Lung (tissue), 12 donors: Measurements from ENCODE around the gene TSPAN17. TPM values are rescaled to one million over a fixed set of nuclear protein-coding genes. Genes with fewer than 3 reads are reported as not detected.

Experiments
- ATAC-seq: fragments of 200-7000 bp; cut with Tn5 transposase; one replicate; pipeline ENCODE4 v1.9.1; 2020; ENCODE audit warnings: moderate number of reproducible peaks; ENCODE audit not compliant: insufficient read depth, low FRiP score
- DNase-seq, 3 donors: peaks; one replicate each; pipeline ENCODE4 v3.0.0-alpha.2; 2013 to 2017
- H3K27ac ChIP-seq, 2 donors: one replicate each; pipeline ENCODE4 v1.5.1; 2013; ENCODE audit warnings: mild to moderate bottlenecking in 2 of 2, moderate library complexity in 2 of 2, control low read depth in 1 of 2, inconsistent platforms in 1 of 2, low read depth in 1 of 2, low read length in 1 of 2
- H3K27me3 ChIP-seq, 3 donors: one replicate each; pipeline ENCODE4 v1.5.1; 2013; ENCODE audit warnings: low read length in 2 of 3; ENCODE audit not compliant: control insufficient read depth in 3 of 3, insufficient read depth in 3 of 3
- H3K36me3 ChIP-seq, 4 donors: one replicate each; pipeline ENCODE4 v1.5.1; 2013; ENCODE audit warnings: low read length in 4 of 4, mild to moderate bottlenecking in 1 of 4, moderate library complexity in 1 of 4; ENCODE audit not compliant: control insufficient read depth in 4 of 4, insufficient read depth in 4 of 4
- H3K4me1 ChIP-seq, 5 donors: one replicate each; pipeline ENCODE4 v1.5.1; 2013; ENCODE audit warnings: low read length in 5 of 5, mild to moderate bottlenecking in 2 of 5, moderate library complexity in 1 of 5; ENCODE audit not compliant: control insufficient read depth in 5 of 5, insufficient read depth in 5 of 5
- H3K4me3 ChIP-seq: one replicate; pipeline ENCODE4 v1.5.1; 2013; ENCODE audit warnings: mild to moderate bottlenecking, control low read depth, moderate library complexity
- H3K9ac ChIP-seq, 2 donors: one replicate each; pipeline ENCODE4 v1.5.1; 2013; ENCODE audit warnings: low read length in 2 of 2, control low read depth in 1 of 2; ENCODE audit not compliant: insufficient read depth in 1 of 2
- H3K9me3 ChIP-seq, 4 donors: one replicate each; pipeline ENCODE4 v1.5.1; 2013; ENCODE audit warnings: low read length in 3 of 4, mild to moderate bottlenecking in 1 of 4, moderate library complexity in 1 of 4; ENCODE audit not compliant: control insufficient read depth in 4 of 4, insufficient read depth in 3 of 4
- CTCF ChIP-seq: IDR thresholded peaks from 2 replicates; pipeline ENCODE4 v1.5.1; 2012; ENCODE audit warnings: mild to moderate bottlenecking; ENCODE audit errors: control extremely low read depth, extremely low read depth
- WGBS, 2 donors: extraction: QIAGEN DNeasy Blood & Tissue Kit; methylation state at CpG; one replicate each; pipeline ENCODE4 v1.1.7; 2013; 5-methylcytosine and 5-hydroxymethylcytosine counted together
- polyA plus RNA-seq, 2 donors: library from polyadenylated mRNA; stranded (reverse); fragments of 200-250 nt; gene quantifications; one replicate each; pipeline ENCODE4 v1.2.1, GENCODE V29; 2013
- total RNA-seq, 2 donors: library from RNA; depleted of rRNA in 1 of 2; stranded (reverse); fragments of >200 nt in 1 of 2; gene quantifications; one replicate each; pipeline ENCODE4 v1.2.1, GENCODE V29; 2014 to 2021
- donor health status: control.
- donor health status: control.
- donor health status: Bipolar disorder and iron deficiency.
- donor health status: healthy.
- donor health status: DM: yes; HTN: yes; CAD: no.

Gene TSPAN17
- total and polyA plus RNA-seq, 4 donors: 14.8 to 37.4 (median 27.8) TPM

GRCh38 chr5:176633598-176633997 lies 13.7 kb upstream of the TSPAN17 start:
- DNase-seq (no peak), ATAC-seq (no peak)
- no peak overlapping the region for H3K9ac ChIP-seq
- TF ChIP-seq CTCF: no peak
- H3K4me3 ChIP-seq: no peak overlapping the region
- no peaks in the 10 kb centered on the region for H3K36me3 ChIP-seq
- H3K27me3 ChIP-seq: peaks cover 12 to 49% (median 47%) of the 10 kb centered on the region in 3 donors
- H3K9me3 ChIP-seq: peaks cover 0 to 4% (median 0%) of the 10 kb centered on the region in 4 donors
- H3K27ac ChIP-seq: no peak overlapping the region
- 23 to 24% methylated on average over 6 of the region's 6 CpGs for WGBS, 2 donors
- H3K4me1 ChIP-seq: peaks cover 0 to 10% (median 4%) of the 10 kb centered on the region in 5 donors

- no peak overlapping the region for H3K4me3 ChIP-seq
- no peak overlapping the region for H3K27ac ChIP-seq
- ATAC-seq: no peak
- TF ChIP-seq CTCF: no peak
- DNase-seq: no peak
- H3K27me3 ChIP-seq: peaks cover 0 to 27% (median 26%) of the 10 kb centered on the region in 3 donors
- no peaks in the 10 kb centered on the region for H3K4me1 ChIP-seq
- H3K9ac ChIP-seq: no peak overlapping the region
- WGBS, 2 donors: 36 to 57% methylated on average over 9 of the region's 9 CpGs
- H3K9me3 ChIP-seq: peaks cover 0 to 4% (median 0%) of the 10 kb centered on the region in 4 donors
- no peaks in the 10 kb centered on the region for H3K36me3 ChIP-seq
These were observed 10.9 kb upstream of the TSPAN17 start for GRCh38 chr5:176636426-176636825.

GRCh38 chr5:176637556-176637955 lies 9.7 kb upstream of the TSPAN17 start:
- Histone ChIP-seq H3K27me3 (peaks cover 0 to 20% (median 17%) of the 10 kb centered on the region in 3 donors), H3K27ac (no peak overlapping the region), H3K36me3 (no peaks in the 10 kb centered on the region), H3K9me3 (peaks cover 0 to 4% (median 0%) of the 10 kb centered on the region in 4 donors), H3K9ac (no peak overlapping the region), H3K4me3 (no peak overlapping the region), H3K4me1 (no peaks in the 10 kb centered on the region)
- 56 to 58% methylated on average over 4 of the region's 4 CpGs for WGBS, 2 donors
- DNase-seq (no peak), ATAC-seq (no peak)
- TF ChIP-seq CTCF: no peak

- H3K9ac ChIP-seq: no peak overlapping the region
- H3K36me3 ChIP-seq: no peaks in the 10 kb centered on the region
- H3K27me3 ChIP-seq: peaks cover 0 to 12% (median 10%) of the 10 kb centered on the region in 3 donors
- no peaks in the 10 kb centered on the region for H3K4me1 ChIP-seq
- no peak overlapping the region for H3K27ac ChIP-seq
- ATAC-seq (no peak), DNase-seq (no peak)
- H3K9me3 ChIP-seq: peaks cover 0 to 4% (median 0%) of the 10 kb centered on the region in 4 donors
- 94% methylated on average over 3 of the region's 3 CpGs for WGBS, 2 donors
- TF ChIP-seq CTCF: no peak
- H3K4me3 ChIP-seq: no peak overlapping the region
These were observed 8.8 kb upstream of the TSPAN17 start for GRCh38 chr5:176638437-176638836.
